NCI-H2171 treated with DMSO at 0.1 percent for 48 hours (cell line): Measurements from ENCODE around the gene APBB1IP.
"Not testable (repeated sequence)": the region's sequence is repeated elsewhere in the genome, so short reads cannot be mapped to it uniquely, and the experiment has no call there.

ENCODE experiments used
- DNase-seq: peaks from one replicate; lab custom pipeline; 2025; lab: John Stamatoyannopoulos, UW

The APBB1IP gene

GRCh38 chr10:26556748-26557640, 118.9 kb downstream of the APBB1IP start:
- peak; percentile 13 for DNase-seq

GRCh38 chr10:26557641-26558014, 119.5 kb downstream of the APBB1IP start:
- DNase-seq, result no peak

GRCh38 chr10:26566525-26567350, 128.6 kb downstream of the APBB1IP start:
- no peak for DNase-seq

GRCh38 chr10:26567351-26567721, 129.2 kb downstream of the APBB1IP start:
- DNase-seq, result no peak

GRCh38 chr10:26571655-26572054, 133.5 kb downstream of the APBB1IP start:
- no peak for DNase-seq

GRCh38 chr10:26573674-26574073, 135.5 kb downstream of the APBB1IP start:
- DNase-seq, result no peak

- DNase-seq, result no peak
These were observed 136.6 kb downstream of the APBB1IP start for GRCh38 chr10:26574783-26575182.

GRCh38 chr10:26578371-26578770, 140.2 kb downstream of the APBB1IP start:
- not testable (repeated sequence) for DNase-seq

- no peak for DNase-seq
These were observed 141.3 kb downstream of the APBB1IP start for GRCh38 chr10:26579256-26580063.

GRCh38 chr10:26586211-26586610, 148.1 kb downstream of the APBB1IP start:
- DNase-seq, result no peak

GRCh38 chr10:26588611-26589010, 150.5 kb downstream of the APBB1IP start:
- no peak for DNase-seq

GRCh38 chr10:26589813-26590212, 151.7 kb downstream of the APBB1IP start:
- not testable (repeated sequence) for DNase-seq

- no peak for DNase-seq
These were observed 155.8 kb downstream of the APBB1IP start for GRCh38 chr10:26593896-26594295.

- not testable (repeated sequence) for DNase-seq
These were observed 165.1 kb downstream of the APBB1IP start for GRCh38 chr10:26603283-26603682.

- DNase-seq, result not testable (repeated sequence)
These were observed 166.4 kb downstream of the APBB1IP start for GRCh38 chr10:26604320-26605093.

GRCh38 chr10:26606389-26606877, 168.3 kb downstream of the APBB1IP start:
- not testable (repeated sequence) for DNase-seq

GRCh38 chr10:26612151-26612915, 174.2 kb downstream of the APBB1IP start:
- no peak for DNase-seq
